Natural killer cell treated with Interleukin-12 subunit alpha and Interleukin-12 subunit beta and Interleukin-15 and Interleukin-18, amount 100 ng/mL, for 72 hours (primary cell): Measurements from ENCODE around the gene RSPO4. TPM values are rescaled to one million over a fixed set of nuclear protein-coding genes. Genes with fewer than 3 reads are reported as not detected.

Source experiments
- ATAC-seq, 2 donors: fragments of 150-1000 bp; cut with Tn5 transposase in 1 of 2; sonication (Bioruptor Pico), chemical (Tn5 transposase) in 1 of 2; 2 replicates each; pipeline ENCODE4 v1.10.0; 2021
- DNase-seq: peaks from one replicate; pipeline ENCODE4 v3.0.0; 2022; ENCODE audit warnings: low spot score
- H3K27ac Mint-ChIP-seq, 2 donors: 1 replicate in 1 of 2; 2 replicates in 1 of 2; pipeline ENCODE4 v1.8.0; 2022; ENCODE audit warnings: mixed read lengths in 2 of 2, mild to moderate bottlenecking in 1 of 2, moderate library complexity in 1 of 2
- H3K27me3 Mint-ChIP-seq, 2 donors: 1 replicate in 1 of 2; 2 replicates in 1 of 2; pipeline ENCODE4 v1.8.0; 2022; ENCODE audit warnings: mixed read lengths in 2 of 2
- H3K36me3 Mint-ChIP-seq: one replicate; pipeline ENCODE4 v1.8.0; 2022; ENCODE audit warnings: mixed read lengths
- H3K4me1 Mint-ChIP-seq, 2 donors: 1 replicate in 1 of 2; 2 replicates in 1 of 2; pipeline ENCODE4 v1.8.0; 2022; ENCODE audit warnings: low read depth in 2 of 2, mixed read lengths in 2 of 2, mild to moderate bottlenecking in 1 of 2
- H3K4me3 Mint-ChIP-seq: one replicate; pipeline ENCODE4 v1.8.0; 2022; ENCODE audit warnings: mixed read lengths
- H3K9me3 Mint-ChIP-seq: 2 replicates; pipeline ENCODE4 v1.8.0; 2022; ENCODE audit warnings: mixed read lengths
- total RNA-seq, 2 donors: library from RNA; stranded (reverse); gene quantifications; one replicate each; pipeline ENCODE4 v1.2.3, GENCODE V29; 2022

The RSPO4 gene
- total RNA-seq, 2 donors from 2014 or later, result 0.19 TPM; not detected in 1

GRCh38 chr20:911882-912600 lies 90.1 kb downstream of the RSPO4 start:
- Mint-ChIP-seq H3K4me3 (no peak overlapping the region), H3K27ac (no peak overlapping the region), H3K4me1 (peaks cover 6 to 9% of the 10 kb centered on the region in 2 donors), H3K9me3 (no peaks in the 10 kb centered on the region), H3K27me3 (peaks cover 18 to 30% of the 10 kb centered on the region in 2 donors), H3K36me3 (no peaks in the 10 kb centered on the region)
- DNase-seq, result no peak
- ATAC-seq, result no peak

GRCh38 chr20:910870-911770 lies 91.0 kb downstream of the RSPO4 start:
- H3K36me3 Mint-ChIP-seq, result no peaks in the 10 kb centered on the region
- H3K27ac Mint-ChIP-seq, result no peak overlapping the region
- H3K27me3 Mint-ChIP-seq, result peaks cover 18 to 30% of the 10 kb centered on the region in 2 donors
- H3K4me3 Mint-ChIP-seq, result no peak overlapping the region
- DNase-seq, result no peak
- peak in 1 of 2 donors; percentile 62 for ATAC-seq
- peaks cover 6 to 14% of the 10 kb centered on the region in 2 donors for H3K4me1 Mint-ChIP-seq
- no peaks in the 10 kb centered on the region for H3K9me3 Mint-ChIP-seq

DNA sequence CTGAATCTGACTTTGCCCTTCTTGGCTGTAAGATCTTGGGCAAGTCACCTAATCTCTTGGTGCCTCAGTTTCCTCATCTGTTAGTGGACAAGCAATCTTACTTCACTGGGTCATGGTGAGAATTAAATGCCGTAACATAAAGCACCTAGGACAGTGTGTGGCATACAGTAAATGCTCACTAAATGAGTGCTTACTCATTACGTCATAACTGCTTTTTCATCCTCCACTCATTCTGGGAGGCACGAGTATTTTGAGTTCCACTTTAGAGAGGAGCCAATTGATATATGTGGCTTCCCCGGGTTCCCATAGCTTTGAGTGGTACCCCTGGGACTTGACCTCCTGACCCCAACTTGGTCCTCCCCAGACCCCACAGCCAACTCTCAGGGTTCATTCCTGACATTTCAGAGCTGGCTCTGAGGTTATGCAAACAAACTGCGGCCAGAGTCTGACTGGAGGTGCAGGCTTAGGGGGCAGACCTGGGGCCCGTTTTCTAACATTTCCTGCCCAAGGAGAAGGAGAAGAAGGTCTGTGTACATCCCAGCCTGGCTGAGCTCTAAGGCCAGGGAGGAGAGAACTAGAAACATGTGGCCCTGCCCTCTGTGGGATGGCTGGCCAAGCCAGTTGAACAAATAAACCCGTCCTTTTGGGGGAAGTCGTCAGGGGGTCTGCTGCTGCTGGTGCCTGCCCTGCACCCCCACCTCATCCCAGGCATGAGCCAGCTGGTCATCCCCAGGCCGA lies 91.8 kb downstream of the RSPO4 start:
- Mint-ChIP-seq H3K27ac (no peak overlapping the region), H3K27me3 (peaks cover 16 to 25% of the 10 kb centered on the region in 2 donors), H3K4me1 (peaks cover 6 to 15% of the 10 kb centered on the region in 2 donors), H3K9me3 (no peaks in the 10 kb centered on the region), H3K36me3 (no peaks in the 10 kb centered on the region), H3K4me3 (no peak overlapping the region)
- ATAC-seq, result no peak
- DNase-seq, result no peak

DNA sequence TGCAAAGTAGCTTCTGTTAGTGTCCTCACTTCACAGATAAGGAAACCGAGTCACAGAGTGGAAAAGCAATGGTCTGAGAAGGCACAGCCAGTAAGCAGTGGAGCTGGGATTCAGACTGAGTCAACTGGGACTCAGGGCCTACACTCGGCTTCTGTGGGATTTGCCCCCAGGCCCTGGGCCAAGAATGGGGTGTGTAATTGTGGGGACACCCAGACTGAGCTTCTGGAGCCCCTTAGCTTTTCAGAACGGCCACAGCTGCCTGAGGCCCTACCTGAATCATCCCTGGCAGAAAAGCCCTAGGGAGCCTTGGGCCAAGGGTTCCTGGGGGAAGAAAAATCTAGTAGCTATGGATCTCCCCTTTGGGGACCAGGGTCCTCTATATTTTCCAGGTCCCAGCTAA lies 92.5 kb downstream of the RSPO4 start:
- no peak for DNase-seq
- no peak overlapping the region for H3K27ac Mint-ChIP-seq
- H3K36me3 Mint-ChIP-seq, result no peaks in the 10 kb centered on the region
- H3K4me3 Mint-ChIP-seq, result no peak overlapping the region
- peaks cover 6 to 19% of the 10 kb centered on the region in 2 donors for H3K4me1 Mint-ChIP-seq
- H3K9me3 Mint-ChIP-seq, result no peaks in the 10 kb centered on the region
- peaks cover 14 to 21% of the 10 kb centered on the region in 2 donors for H3K27me3 Mint-ChIP-seq
- no peak for ATAC-seq

Other genes with a start within 250 kb of the RSPO4 start
- not detected for gene SLC52A3, start 233.8 kb downstream of the RSPO4 start, total RNA-seq
- 10 to 100 TPM; 29.6 to 58.2 TPM for gene FAM110A, start 168.6 kb downstream of the RSPO4 start, total RNA-seq
- not detected for gene ANGPT4, start 86.0 kb downstream of the RSPO4 start, total RNA-seq
- 100 to 1,000 TPM; 145 to 161 TPM for gene PSMF1, start 116.3 kb upstream of the RSPO4 start, total RNA-seq
- gene TMEM74B, start 182.7 kb upstream of the RSPO4 start, total RNA-seq, result not detected
- under 1 TPM in 1 of 2 donors, not detected in 1; 0.40 TPM for gene C20orf202, start 201.1 kb upstream of the RSPO4 start, total RNA-seq
- gene RAD21L1, start 223.7 kb upstream of the RSPO4 start, total RNA-seq, result not detected